Measurements from ENCODE around the gene PSMB3.

Gene PSMB3

GRCh38 chr17:38753071-38753506 is 548 bp downstream of the PSMB3 start:
- DNase-seq (ENCODE audit: low read depth in 1 of 2, low spot score in 1 of 2): no peak
- Histone ChIP-seq H3K27ac (replicated peaks) (peak overlapping the region; percentile 80), H3K4me3 (replicated peaks; ENCODE audit: insufficient read depth, low read length) (peak overlapping the region; percentile 99), H3K27me3 (ENCODE audit: insufficient read depth, poor library complexity, severe bottlenecking) (peaks cover 26% of the 10 kb centered on the region)
- no peak for TF ChIP-seq CTCF (IDR thresholded peaks at IDR 0.05; ENCODE audit: insufficient read depth, low read length)
- no peak for TF ChIP-seq GABPA (IDR thresholded peaks at IDR 0.05; ENCODE audit: low read depth)
- TF ChIP-seq SPI1 (IDR thresholded peaks at IDR 0.05; ENCODE audit: borderline replicate concordance, low read depth): no peak
- TF ChIP-seq POLR2AphosphoS5 (IDR thresholded peaks at IDR 0.05; ENCODE audit: low read depth): no peak
- TF ChIP-seq REST (IDR thresholded peaks at IDR 0.05; ENCODE audit: insufficient replicate concordance, low read depth): no peak

- Histone ChIP-seq H3K27me3 (ENCODE audit: insufficient read depth, poor library complexity, severe bottlenecking) (no peaks in the 10 kb centered on the region), H3K4me3 (replicated peaks; ENCODE audit: insufficient read depth, low read length) (no peak overlapping the region), H3K27ac (replicated peaks) (no peak overlapping the region)
- peak; percentile 13 for TF ChIP-seq CTCF (IDR thresholded peaks at IDR 0.05; ENCODE audit: insufficient read depth, low read length)
- TF ChIP-seq REST (IDR thresholded peaks at IDR 0.05; ENCODE audit: insufficient replicate concordance, low read depth): no peak
- DNase-seq (ENCODE audit: low read depth in 1 of 2, low spot score in 1 of 2): peak in 1 of 2 experiments; percentile 37
These were observed 9.1 kb downstream of the PSMB3 start for GRCh38 chr17:38761612-38762011.

GRCh38 chr17:38762231-38762630 is 9.7 kb downstream of the PSMB3 start:
- H3K27me3 ChIP-seq (ENCODE audit: insufficient read depth, poor library complexity, severe bottlenecking): no peaks in the 10 kb centered on the region
- no peak overlapping the region for H3K4me3 ChIP-seq (replicated peaks; ENCODE audit: insufficient read depth, low read length)
- no peak overlapping the region for H3K27ac ChIP-seq (replicated peaks)
- no peak for DNase-seq (ENCODE audit: low read depth in 1 of 2, low spot score in 1 of 2)
- no peak for TF ChIP-seq CTCF (IDR thresholded peaks at IDR 0.05; ENCODE audit: insufficient read depth, low read length)
- TF ChIP-seq POLR2AphosphoS5 (IDR thresholded peaks at IDR 0.05; ENCODE audit: low read depth): no peak
- TF ChIP-seq SPI1 (IDR thresholded peaks at IDR 0.05; ENCODE audit: borderline replicate concordance, low read depth): no peak
- TF ChIP-seq REST (IDR thresholded peaks at IDR 0.05; ENCODE audit: insufficient replicate concordance, low read depth): no peak
- no peak for TF ChIP-seq GABPA (IDR thresholded peaks at IDR 0.05; ENCODE audit: low read depth)
